DMS53 treated with DMSO at 0.1 percent for 48 hours (cell line): ENCODE results near the gene TUBB.
"Not testable (repeated sequence)": the region's sequence is repeated elsewhere in the genome, so short reads cannot be mapped to it uniquely, and the experiment has no call there.

Source experiments
- DNase-seq: peaks from one replicate; lab custom pipeline; 2025; ENCODE audit not compliant: unreplicated experiment; lab: John Stamatoyannopoulos, UW

The TUBB gene

GRCh38 chr6:30759575-30760239 lies 39.6 kb downstream of the TUBB start:
- no peak for DNase-seq

- DNase-seq: no peak
Measured at GRCh38 chr6:30760549-30760948, 40.4 kb downstream of the TUBB start.

GRCh38 chr6:30761791-30762429 lies 41.8 kb downstream of the TUBB start:
- DNase-seq: no peak

DNA sequence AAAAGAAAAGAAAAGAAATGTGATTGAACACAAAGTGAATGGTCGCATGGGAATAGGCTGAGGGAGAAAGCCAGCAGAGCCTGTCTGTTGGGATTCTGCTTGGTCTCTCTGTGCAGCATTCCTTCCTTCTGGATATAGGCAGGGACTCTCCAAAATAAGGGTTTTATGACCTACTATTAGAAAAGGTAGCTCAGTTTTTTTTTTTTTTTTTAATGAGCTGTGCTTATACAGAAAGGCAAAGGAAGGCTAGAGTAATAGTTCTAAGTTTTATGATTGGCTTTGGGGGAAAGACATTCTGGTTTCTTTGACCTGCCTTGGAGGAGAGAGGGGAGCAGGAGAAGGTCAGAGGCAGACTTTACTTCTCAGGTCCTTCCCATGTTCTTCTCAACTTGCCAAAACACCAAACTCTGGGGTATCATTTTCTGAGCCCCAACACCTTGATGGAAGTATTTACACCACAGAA lies 43.0 kb downstream of the TUBB start:
- no peak for DNase-seq

- DNase-seq: no peak
Measured at GRCh38 chr6:30763618-30764489, 43.7 kb downstream of the TUBB start.

- not testable (repeated sequence) for DNase-seq
Measured at GRCh38 chr6:30764490-30765043, 44.4 kb downstream of the TUBB start.

DNA sequence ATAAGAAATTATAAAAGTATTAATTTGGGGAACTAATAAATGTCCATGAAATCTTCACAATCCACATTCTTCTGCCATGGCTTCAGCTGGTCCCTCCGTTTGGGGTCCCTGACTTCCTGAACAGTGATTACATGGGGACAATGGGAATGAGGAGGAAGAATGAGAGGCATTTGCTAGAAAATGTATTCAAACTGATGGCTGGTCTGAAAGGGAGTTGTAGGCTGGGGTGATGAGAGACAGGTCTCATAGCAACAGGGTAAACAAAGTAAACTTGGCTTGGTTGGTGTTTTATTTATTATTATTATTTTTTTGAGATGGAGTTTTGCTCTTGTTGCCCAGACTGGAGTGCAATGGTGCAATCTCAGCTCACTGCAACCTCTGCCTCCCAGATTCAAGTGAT lies 45.3 kb downstream of the TUBB start:
- not testable (repeated sequence) for DNase-seq

DNA sequence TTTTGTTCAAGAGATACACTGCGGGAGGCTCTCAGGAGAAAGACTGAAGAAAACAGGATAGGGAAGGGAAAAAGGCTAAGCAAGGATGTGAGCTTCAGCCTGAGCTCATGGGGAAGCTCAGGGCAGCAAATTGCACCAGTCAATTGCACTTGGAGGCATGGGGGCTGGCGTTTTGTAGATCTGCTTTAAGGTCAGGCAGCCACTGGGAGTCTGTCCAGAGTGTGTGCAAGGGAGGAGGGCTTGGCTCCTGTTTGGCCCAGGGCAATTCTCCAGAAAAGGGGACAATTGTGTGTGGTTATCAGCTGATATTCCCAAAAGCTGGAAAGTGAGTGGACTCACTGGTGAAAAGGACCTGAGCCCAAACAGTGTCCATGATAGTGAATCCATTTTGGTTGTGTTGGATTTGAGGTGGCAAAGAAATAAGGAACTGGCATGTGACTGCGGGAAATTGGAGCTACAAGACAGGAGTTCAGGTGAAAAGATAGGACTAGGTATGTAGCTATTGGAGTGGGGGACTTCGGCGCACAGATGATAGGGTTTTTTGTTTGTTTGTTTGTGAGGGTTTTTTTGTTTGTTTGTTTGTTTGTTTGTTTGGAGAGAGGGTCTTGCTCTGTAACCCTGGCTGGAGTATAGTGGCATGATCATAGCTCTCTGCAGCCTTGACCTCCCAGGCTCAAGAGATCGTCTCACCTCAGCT lies 46.5 kb downstream of the TUBB start:
- DNase-seq: no peak

DNA sequence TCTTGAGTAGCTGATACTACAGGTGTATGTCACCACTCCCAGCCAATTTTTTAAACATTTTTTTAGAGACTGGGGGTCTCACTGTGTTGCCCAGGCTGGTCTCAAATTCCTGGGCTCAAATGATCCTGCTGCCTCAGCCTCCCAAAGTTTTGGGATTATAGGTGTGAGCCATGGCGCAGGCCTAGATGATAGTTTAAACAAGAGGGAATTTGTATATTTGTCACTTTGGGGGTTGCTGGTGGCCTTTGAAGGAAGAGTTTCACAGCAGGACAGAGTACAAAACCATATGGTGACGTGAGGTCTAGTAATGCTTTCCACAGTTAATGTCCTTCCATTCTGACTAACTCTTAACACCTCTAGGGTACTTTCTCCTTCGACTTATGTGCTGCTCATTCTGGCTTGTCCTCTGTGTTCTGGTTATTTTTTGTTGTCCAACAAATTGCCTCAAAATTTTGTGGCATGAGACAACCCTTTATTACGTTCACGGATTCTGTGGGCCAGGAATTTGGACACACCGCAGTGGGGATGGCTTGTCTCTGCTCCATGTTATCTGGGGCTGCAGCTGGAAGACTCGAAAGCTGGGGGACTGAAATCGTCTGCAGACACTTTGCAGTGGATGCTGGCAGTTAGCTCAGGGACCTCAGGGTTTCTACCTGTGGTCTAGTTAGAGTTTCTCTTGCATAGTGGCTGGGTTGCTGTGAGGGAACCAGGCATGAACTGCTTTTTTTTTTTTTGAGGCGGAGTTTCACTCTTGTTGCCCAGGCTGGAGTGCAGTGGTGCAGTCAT lies 47.2 kb downstream of the TUBB start:
- DNase-seq: no peak

DNA sequence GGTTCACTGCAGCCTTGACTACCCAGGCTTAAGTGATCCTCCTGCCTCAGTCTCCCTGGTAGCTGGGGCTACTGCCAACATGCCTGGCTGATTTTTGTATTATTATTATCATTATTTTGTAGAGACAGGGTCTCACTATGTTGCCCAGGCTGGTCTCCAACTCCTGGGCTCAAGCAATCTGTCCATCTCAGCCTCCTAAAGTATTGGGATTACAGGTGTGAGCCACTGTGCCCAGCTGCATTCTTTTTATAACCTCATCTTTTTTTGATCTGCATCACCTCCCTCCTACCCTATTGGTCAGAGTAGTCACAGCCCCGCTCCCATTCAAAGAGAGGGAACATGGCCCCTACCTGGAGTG lies 47.8 kb downstream of the TUBB start:
- DNase-seq: no peak

DNA sequence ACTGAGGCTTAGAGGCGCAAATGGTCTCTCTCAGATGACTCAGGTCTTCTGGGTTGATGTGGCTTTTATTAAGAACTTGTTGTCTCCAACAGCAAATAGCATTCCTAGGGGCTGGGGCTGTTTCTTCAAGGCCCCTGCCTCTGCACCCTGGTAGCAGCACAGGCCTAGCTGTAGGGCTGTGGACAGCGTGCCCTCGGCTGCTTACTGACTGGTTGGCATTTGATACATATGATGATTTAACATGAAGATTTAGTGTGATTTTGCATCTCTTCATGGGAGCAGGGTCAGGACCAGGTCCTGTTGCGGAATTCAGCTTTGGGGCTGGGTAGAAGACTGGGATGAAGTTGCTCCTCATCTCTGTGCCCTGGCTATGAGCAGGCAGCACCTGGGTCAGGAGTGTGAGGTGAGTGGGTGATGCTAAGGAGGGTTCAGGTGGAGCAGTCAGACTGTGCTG lies 48.5 kb downstream of the TUBB start:
- no peak for DNase-seq

- DNase-seq: peak; percentile 82
Measured at GRCh38 chr6:30769088-30769852, 49.1 kb downstream of the TUBB start.

- no peak for DNase-seq
Measured at GRCh38 chr6:30769853-30770524, 49.8 kb downstream of the TUBB start.

DNA sequence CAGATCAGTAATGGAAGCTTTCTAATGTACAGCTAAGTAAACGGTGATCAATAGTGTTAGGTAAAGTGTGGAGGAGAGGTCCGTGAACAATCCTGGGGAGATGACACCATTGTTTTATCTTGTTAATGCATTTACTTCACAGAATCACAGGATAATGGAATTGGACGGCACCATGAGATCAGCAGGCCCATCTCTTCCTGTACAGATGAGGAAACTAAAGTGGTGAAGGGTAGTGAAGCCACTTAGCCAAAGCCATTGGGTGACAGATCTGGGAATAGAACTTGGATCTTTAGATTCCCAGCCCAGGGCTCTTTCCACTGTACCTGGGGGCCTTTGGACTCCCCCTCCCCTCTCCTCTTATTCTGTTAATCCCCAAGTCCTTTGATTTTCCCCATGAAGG lies 50.4 kb downstream of the TUBB start:
- DNase-seq: no peak

DNA sequence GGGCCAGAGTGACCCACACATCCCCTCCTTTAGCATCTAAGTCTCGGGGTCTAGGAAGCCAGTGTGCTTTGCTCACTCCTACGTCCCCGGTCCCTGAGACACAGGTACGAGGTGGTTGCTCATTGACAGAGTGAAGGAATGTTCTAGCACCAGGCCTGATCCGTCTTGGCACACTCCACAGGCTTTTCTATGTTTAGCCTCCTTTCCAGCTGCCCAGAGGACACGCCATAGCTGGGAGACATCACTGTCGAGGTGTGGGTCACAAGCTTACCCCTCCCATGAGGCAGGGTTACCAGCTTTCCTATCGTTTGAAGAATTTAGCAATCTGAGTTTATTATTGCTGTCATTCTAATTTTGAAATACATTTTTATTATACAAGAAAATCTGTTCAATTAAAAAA lies 54.5 kb downstream of the TUBB start:
- no peak for DNase-seq
